ENCODE results near the gene UNC13C.

The UNC13C gene

DNA sequence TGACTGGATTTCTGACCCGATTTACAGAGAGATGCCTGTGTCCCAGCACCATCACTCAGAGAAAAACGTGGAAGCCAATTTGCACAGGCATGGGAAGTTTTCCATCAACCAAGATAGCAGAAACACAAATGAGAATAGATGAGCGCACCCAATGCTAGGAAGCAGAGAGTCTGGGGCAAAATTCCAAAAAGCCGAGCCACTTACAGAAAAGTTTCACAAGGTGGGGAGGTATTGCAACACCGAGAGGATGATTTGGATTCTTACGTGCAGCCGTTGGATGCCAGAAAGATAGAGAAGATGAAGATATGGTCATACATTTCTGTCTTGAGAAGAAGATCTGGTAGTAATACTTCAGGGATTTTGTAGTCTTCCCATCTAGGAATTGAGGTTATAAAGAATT, 57.4 kb downstream of the UNC13C start:
- TF ChIP-seq, protein P1, sequence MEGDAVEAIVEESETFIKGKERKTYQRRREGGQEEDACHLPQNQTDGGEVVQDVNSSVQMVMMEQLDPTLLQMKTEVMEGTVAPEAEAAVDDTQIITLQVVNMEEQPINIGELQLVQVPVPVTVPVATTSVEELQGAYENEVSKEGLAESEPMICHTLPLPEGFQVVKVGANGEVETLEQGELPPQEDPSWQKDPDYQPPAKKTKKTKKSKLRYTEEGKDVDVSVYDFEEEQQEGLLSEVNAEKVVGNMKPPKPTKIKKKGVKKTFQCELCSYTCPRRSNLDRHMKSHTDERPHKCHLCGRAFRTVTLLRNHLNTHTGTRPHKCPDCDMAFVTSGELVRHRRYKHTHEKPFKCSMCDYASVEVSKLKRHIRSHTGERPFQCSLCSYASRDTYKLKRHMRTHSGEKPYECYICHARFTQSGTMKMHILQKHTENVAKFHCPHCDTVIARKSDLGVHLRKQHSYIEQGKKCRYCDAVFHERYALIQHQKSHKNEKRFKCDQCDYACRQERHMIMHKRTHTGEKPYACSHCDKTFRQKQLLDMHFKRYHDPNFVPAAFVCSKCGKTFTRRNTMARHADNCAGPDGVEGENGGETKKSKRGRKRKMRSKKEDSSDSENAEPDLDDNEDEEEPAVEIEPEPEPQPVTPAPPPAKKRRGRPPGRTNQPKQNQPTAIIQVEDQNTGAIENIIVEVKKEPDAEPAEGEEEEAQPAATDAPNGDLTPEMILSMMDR (IDR thresholded peaks at IDR 0.05; ENCODE audit: insufficient read depth, missing control alignments) = no peak
- no peak for FAIRE-seq
- DNase-seq (ENCODE audit: insufficient read length, low spot score) = no peak

DNA sequence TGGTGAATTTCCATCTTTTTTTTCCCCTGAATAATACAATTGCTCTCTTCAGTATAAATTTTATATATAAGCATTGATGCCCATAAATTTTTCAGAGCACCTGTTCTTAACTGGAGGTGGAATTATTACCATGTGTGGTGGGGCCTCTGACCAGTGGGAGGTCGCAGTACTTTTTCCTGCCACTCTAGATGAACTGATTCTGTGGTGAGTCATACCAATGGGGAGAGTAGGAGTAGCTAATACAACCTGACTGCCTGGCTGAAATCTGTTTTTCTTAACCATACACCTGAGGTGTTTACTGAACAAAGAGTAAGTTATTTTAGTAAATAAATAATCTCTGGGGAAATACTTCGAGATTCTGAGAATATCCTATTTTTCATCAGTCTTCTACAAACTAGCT, 67.2 kb downstream of the UNC13C start:
- FAIRE-seq = no peak
- DNase-seq (ENCODE audit: insufficient read length, low spot score) = no peak
- TF ChIP-seq, protein P1 (IDR thresholded peaks at IDR 0.05; ENCODE audit: insufficient read depth, missing control alignments) = no peak

DNA sequence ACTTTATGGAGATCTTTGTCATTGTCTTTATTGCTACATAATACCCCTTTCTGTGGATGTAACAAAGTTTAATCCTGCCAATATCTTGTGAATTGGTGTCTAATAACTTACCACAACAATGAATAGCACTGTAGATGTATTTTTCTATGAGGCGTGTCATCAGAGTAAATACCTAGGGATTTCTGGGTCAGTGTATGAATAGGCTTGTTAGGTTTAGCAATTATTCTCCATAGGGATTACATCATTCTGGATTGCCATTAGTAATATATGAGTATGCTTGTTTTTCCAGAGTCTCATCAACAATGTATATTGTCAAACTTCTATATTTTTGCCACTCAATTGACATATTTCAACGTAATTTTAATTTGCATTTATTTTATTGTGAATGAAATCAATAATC, 67.9 kb downstream of the UNC13C start:
- TF ChIP-seq, protein P1 (IDR thresholded peaks at IDR 0.05; ENCODE audit: insufficient read depth, missing control alignments) = no peak
- no peak for DNase-seq (ENCODE audit: insufficient read length, low spot score)
- FAIRE-seq = no peak

DNA sequence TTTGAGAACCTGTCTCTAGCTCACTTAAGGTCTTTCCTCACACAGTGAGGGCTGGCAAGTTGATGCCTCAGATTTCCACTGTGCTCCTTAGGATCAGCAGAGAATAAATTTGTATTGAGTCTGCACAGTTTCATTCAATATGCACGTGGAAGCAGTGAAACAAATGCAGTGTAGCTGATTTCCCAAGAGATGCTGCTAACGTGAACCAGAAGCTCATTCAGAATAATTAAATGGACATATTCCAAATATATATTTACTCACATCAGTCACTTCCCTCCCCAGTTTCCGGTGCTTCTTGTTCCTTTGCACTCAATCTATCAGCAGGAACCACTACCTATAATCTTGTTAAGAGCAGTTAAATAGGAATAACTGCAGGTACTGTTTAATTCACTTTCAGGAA, 86.1 kb downstream of the UNC13C start:
- no peak for FAIRE-seq
- TF ChIP-seq, protein P1 (IDR thresholded peaks at IDR 0.05; ENCODE audit: insufficient read depth, missing control alignments) = no peak
- DNase-seq (ENCODE audit: insufficient read length, low spot score) = no peak

- no peak for FAIRE-seq
Measured at GRCh38 chr15:54066403-54066802, 88.2 kb downstream of the UNC13C start.

GRCh38 chr15:54082836-54083492, 104.7 kb downstream of the UNC13C start:
- DNase-seq (ENCODE audit: insufficient read length, low spot score) = peak; percentile 12
- no peak for FAIRE-seq
- TF ChIP-seq, protein P1 (IDR thresholded peaks at IDR 0.05; ENCODE audit: insufficient read depth, missing control alignments) = peak; percentile 69

More at GRCh38 chr15:54066403-54066802, 88.2 kb downstream of the UNC13C start:
- no peak for DNase-seq (ENCODE audit: insufficient read length, low spot score)
- TF ChIP-seq, protein P1 (IDR thresholded peaks at IDR 0.05; ENCODE audit: insufficient read depth, missing control alignments) = no peak

- DNase-seq (ENCODE audit: insufficient read length, low spot score) (no peak), FAIRE-seq (no peak)
- TF ChIP-seq, protein P1 (IDR thresholded peaks at IDR 0.05; ENCODE audit: insufficient read depth, missing control alignments) = no peak
Measured at GRCh38 chr15:54083501-54083900, 105.3 kb downstream of the UNC13C start.

Data from D721Med (cell line).